GM18868 (cell line): ENCODE measurements around the gene RAB11FIP4.

Experiments
- ATAC-seq: cut with Tn5 transposase; IDR thresholded peaks from one replicate; pipeline ENCODE4 v1.9.1; 2021; ENCODE audit warnings: mild to moderate bottlenecking, moderate library complexity; ENCODE audit not compliant: unreplicated experiment

RAB11FIP4 gene

GRCh38 chr17:31386542-31387075 is 4.9 kb upstream of the RAB11FIP4 start:
- no peak for ATAC-seq

GRCh38 chr17:31387438-31387837 is 4.0 kb upstream of the RAB11FIP4 start:
- no peak for ATAC-seq

- ATAC-seq = no peak
Measured at GRCh38 chr17:31388351-31388750, 3.1 kb upstream of the RAB11FIP4 start.

- no peak for ATAC-seq
Measured at GRCh38 chr17:31388770-31389656, 2.5 kb upstream of the RAB11FIP4 start.

- no peak for ATAC-seq
Measured at GRCh38 chr17:31389657-31390381, 1.7 kb upstream of the RAB11FIP4 start.

GRCh38 chr17:31390426-31390747 is 1.1 kb upstream of the RAB11FIP4 start:
- no peak for ATAC-seq

GRCh38 chr17:31390748-31391495 is 553 bp upstream of the RAB11FIP4 start:
- ATAC-seq = no peak

- ATAC-seq = no peak
Measured at GRCh38 chr17:31392002-31392855, 754 bp downstream of the RAB11FIP4 start.

GRCh38 chr17:31392856-31393748 is 1.6 kb downstream of the RAB11FIP4 start:
- no peak for ATAC-seq

- no peak for ATAC-seq
Measured at GRCh38 chr17:31393749-31394146, 2.3 kb downstream of the RAB11FIP4 start.

- no peak for ATAC-seq
Measured at GRCh38 chr17:31394544-31394943, 3.1 kb downstream of the RAB11FIP4 start.

- no peak for ATAC-seq
Measured at GRCh38 chr17:31397256-31397939, 5.9 kb downstream of the RAB11FIP4 start.

- ATAC-seq = no peak
Measured at GRCh38 chr17:31398381-31399311, 7.2 kb downstream of the RAB11FIP4 start.

- no peak for ATAC-seq
Measured at GRCh38 chr17:31400481-31400950, 9.0 kb downstream of the RAB11FIP4 start.

- ATAC-seq = no peak
Measured at GRCh38 chr17:31401456-31402254, 10.2 kb downstream of the RAB11FIP4 start.

GRCh38 chr17:31404028-31404949 is 12.8 kb downstream of the RAB11FIP4 start:
- ATAC-seq = no peak
